SIG-M5 treated with dmso at 0.1 percent for 504 hours (cell line): Measurements from ENCODE around the gene ZBED1.
"Not testable (repeated sequence)": the region's sequence is repeated elsewhere in the genome, so short reads cannot be mapped to it uniquely, and the experiment has no call there.

Experiments
- DNase-seq: peaks from one replicate; lab custom pipeline; 2025; ENCODE audit not compliant: unreplicated experiment; lab: John Stamatoyannopoulos, UW

The ZBED1 gene

DNA sequence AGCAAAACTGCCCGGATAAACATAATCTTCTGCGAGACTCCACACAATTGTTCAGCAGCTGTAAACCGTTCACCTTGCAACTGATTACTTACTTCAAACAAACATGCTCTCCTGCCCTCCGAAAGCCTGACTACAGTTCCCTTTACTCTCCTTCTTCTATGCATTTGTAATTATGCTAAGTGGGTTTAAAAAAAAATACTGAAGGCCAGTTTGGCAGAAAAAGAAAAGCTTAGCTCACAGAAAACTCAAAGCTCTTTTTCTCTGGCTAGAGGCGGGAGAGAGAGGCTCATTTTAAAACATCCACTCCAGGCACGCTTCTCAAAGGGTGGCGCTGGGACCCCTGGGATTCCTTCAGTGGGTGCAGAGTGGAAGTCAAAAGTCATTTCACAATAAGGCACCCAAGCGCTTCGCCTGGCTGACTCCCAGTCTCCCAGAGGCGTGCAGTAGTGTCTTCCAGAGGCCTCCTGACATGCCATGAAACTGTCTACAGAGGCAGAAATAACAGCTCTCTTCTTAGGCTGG is 1.9 kb downstream of the ZBED1 start:
- DNase-seq, result no peak

DNA sequence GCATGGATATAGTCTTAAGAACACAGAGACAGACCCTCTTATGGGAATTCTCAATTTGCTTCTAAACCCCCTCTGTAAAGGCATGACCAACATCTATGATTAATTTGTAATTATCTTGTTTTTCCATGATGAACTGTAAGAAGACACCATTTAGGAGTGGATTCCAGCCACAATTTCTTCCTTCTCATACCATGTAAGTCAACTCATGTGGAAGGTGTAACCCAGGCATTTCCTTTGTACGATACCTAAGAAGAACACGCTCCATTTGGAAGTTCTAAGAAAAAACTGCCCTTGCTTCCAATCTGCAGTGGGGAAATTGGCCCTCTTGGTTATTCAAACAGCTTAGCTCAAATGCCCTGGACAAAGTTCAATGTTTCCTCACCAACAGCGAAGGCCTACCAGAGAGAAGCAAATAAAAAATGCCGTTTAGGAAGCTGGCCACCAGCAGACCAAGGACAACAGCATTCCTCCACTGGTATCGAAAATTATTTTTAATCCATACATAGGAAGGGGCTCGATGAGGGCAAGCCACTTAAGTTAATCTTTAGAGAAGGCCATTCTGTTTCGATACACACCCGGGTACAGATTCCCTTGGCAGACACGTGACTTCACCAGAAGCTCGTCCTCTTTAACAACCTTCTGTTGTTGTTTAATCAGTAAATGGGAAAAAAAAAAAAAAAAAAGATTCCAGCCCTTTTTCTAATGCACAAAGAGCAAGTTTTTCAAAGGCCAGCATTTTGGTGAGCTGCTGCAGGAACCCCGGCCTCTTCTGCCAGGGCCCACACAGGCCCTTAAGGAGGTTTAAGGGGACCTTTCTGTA is 2.6 kb downstream of the ZBED1 start:
- no peak for DNase-seq

DNA sequence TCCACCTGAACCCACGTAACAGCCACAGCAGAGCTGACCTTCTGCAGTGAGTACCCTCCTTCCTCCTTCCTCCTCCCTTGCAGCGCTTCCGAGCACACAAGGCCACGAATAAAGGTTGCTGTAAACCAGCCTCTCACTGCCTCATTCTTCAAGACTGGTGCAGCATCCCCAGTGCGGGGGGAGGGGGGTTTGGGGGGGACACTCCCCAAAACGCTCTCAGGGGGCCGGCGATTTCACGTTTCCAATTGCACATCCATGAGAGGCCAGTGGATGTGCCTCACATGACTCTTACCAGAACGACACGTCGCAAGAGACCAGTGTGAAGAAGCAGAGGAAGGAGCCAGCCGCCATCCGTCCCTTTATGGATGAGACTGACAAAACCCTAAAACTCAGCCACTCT is 5.2 kb downstream of the ZBED1 start:
- no peak for DNase-seq

DNA sequence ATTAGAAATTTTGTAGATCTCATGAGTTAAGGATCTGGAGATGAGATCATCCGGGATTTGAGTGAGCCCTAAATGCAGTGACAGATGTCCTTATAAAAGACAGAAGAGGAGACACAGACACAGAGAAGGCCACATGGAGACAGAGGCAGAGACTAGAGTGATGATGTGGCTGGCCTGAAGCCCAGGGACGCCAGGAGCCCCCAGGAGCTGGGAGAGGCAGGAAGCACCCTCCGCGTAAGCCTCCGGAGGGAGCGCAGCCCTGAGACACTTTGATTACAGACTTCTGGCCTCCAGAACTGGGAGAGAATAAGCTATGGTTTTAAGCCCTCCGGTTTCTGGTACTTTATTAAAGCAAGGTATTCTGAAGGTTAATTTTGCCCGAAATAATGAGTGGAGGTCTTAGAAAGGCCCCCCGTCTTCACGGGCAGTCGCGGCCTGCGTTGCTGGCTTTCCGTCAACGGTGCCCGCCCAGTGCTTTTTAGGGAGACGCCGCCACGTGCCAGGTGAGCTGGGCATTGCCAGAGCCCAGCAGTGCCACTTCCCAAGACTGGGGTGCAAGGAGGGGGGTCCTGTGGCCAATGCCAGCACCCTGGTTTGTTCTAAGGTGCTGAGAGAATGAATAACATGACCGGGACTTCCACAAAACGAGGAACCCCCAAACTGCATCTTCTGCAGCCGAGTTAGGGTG is 8.1 kb downstream of the ZBED1 start:
- DNase-seq, result no peak

DNA sequence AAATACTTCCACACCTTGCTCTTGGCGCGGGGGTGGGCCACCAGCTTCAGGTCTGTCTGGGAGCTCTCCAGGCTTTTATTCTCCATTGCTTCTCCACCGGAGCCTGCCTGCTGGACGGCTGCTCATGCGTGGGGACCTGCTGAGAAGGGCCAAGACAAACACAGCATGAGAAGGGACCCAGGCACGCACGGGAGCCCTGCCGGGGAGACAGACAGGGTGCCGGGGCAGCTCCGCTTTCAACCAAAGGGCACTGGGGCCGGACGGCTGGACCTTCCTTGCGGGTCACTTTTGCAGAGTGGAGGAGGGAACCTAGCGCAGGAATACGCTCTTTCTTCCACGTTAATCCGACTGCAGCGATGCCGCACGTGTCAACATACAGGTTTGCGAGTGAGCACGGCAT is 10.1 kb downstream of the ZBED1 start:
- no peak for DNase-seq

DNA sequence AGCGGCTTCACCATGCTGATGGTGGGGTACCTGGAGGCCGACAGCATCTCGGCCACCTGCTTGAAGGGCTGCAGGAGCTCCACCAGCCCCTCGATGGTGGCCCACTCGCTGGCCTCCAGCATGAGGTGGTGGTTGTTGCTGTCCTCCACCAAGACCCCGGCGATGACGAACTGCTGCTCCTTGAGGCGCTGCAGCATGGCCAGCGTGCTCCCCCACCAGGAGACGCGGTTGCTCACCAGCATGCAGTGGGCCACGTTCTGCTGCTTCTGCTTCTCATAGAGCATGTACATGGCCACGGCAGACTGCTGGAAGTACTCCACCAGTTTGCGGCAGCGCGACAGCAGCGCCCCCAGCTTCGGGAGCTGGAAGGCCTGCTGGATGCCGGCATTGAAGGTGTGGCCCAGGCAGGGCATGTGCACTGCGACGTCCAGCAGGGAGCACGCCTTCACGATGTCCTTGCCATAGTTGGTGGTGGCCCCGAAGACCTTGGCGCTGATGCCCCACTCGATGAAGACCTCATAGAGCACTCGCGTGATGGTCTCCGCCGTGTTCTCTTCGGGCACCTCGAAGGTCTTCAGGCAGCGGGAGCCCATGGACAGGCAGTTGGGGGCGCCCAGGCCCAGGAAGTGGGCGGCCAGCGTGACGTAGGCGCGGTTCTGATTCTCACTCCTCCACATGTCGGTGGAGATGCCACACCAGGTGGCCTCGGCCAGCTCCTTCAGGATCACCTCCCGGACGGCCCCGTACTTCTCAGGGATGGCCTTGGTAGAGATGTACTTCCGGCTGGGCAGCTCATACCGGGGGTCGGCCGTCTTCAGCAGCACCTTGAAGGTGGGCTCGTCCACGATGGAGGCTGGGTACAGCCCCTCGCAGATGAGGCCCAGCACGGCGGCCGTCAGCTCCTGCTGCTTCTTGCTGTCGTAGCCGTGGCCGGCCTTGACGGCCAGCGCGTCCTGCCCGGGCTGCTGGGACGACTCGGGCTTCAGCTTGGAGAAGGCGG is 11.0 kb downstream of the ZBED1 start:
- no peak for DNase-seq

DNA sequence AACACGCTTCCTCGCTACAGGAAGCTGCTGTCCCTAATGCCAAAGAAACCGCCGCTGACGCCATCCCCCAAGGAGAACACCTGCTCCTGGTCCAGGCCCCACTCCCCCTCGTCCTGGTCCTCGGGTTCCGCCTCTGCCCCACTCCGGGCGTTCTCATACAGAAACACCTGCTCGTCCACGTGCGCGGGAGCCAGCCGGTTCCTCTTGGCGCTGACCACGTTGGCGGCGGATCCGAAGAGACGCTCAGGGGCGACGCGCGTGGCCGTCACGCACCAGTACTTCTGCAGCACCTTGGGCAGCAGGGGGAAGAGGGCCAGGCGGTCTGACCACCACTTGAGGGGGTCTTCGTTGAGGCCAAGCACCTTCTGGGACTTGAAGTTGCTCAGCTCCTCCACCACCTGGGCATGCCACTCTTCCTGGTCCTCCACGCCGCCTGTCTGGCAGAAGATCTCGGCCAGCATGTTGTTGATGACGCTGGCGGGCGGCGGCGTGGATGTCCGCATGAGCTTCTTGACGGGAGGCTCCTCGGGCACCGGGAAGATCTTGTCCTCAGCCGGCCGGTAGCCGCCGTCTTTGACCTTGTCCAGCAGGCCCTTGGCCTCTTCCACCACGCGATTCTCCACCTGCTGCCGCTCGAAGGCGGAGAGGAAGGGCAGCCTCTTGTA is 12.0 kb downstream of the ZBED1 start:
- no peak for DNase-seq

DNA sequence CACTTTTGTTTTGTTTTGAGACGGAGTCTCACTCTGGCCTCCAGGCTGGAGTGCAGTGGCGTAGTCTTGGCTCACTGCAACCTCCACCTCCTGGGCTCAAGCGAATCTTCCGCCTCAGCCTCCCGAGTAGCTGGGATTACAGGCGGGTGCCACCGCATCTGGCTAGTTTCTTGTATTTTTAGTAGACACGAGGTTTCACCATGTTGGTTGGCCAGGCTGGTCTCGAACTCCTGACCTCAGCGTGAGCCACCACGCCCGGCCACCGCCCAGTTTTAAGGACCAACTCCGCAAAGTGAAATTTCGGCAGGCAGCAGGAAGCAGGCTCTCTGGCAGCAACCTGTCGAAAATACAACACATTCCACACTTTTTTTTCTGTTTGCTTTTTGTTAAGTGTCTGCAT is 13.4 kb downstream of the ZBED1 start:
- DNase-seq, result no peak

DNA sequence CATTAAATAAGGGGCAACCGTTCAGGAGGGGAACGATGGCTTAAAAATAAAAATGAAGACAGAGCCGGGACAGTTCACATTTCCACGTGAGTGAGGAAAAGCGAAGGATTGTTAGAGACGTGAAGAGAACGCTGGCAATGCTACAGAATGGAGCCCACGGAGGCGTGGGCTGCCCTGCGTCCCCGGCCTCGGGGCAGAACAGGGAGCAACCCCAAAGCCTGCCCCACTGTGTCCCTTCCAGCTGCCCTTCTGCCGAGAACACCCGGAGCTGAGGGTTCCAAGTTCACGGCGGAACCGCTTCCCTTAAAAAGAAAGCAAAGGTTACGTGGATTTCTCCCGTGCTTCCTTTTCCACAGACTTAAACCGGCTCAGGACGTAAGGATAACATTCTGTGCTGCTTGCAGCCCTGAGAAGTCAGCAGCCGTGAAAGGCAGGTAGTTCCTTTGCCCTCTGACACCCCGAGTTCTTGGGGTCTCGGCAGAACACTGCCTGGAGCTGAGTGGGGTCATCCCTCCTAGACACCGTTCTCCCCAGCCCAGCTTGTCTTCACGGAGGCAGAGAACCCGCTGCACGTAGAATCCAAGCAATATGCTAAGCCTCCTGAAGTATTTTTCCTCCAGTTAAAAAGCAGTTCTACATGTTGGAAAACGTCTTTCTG is 14.2 kb downstream of the ZBED1 start:
- DNase-seq, result no peak

DNA sequence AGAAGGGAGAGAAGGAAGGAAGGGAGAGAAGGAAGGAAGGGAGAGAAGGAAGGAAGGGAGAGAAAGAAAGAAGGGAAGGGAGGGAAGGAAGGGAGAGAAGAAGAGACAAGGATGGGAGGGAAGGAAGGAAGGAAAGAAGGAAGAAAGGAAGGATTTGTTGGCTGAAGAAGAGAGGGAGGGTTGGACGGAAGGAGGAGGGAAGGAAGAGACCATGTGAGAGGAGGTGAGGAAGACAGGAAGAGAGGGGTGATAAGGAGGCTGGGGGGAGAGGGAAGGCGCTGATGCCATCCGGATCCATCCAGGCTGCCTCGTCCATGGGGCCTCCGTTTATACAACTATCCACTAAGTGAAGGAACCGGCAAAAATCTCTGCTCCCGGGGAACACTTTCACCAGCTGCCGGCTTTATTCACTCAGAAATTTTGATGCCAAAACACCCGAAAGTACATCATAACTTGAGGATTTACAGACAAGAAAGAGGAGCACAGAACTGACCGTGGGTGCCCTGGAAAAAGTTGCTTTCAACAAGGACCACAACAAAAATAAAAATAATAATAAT is 14.9 kb downstream of the ZBED1 start:
- DNase-seq, result no peak

DNA sequence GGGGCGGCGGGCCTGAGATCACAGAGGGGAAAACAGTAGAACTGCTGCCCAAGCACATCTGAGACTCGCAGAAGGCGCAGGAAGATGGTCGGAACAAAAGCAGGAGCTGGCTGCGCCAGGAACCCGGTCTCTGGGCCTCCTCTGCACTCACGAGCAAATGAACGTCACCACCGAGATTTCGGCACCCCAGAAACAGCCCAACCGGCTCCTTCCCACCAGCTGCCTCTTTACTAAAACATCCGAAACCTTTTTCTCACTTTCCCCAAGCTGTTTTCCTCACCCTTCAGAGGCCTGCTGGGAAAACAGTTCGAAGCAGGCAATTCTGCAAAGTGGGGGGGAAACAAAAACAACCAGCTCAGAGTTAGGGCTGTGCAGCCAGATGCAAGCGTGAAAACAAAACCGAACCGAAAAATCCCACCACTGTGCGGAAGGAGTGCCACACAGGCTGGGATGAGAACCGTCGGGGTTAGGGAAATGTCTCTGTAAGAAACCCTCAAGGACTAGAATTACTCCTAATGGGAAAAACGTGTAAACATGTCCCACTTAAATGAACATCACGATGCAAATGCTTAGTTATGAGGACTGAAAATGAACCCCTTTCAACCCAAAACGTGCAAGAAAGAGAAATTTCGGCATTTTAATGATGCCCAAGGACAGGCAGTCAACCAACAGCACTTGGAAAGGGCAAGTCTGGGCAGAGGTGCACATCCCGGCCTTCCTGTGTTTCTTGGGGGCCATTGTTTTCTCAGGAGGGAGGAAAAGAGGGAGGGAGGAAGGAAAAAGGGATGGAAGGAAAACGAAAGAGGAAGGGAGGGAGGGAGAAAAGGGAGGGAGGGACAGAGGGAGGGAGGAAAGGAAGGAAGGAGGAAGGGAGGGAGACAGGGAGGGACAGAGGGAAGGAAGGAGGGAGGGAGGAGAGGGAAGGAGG is 15.8 kb downstream of the ZBED1 start:
- no peak for DNase-seq

DNA sequence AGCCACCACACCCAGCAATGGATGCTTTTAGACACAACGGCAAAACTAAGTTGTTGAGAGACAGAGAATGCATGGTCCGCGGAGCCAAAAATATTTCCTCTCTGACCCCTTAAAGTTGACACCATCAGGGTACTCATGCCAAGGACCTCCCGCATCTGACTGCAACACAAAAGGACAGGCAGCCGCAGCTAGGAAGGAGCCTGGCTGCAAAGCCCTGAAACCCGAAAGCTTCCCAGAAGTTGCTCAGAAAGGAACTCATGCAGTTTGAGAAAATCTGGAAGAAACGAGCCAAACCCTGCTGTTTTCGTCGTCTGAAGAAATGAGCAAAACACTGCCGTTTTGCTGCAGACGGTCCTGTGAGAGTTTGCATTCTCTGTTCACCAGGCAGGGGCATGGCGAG is 16.5 kb downstream of the ZBED1 start:
- no peak for DNase-seq

DNA sequence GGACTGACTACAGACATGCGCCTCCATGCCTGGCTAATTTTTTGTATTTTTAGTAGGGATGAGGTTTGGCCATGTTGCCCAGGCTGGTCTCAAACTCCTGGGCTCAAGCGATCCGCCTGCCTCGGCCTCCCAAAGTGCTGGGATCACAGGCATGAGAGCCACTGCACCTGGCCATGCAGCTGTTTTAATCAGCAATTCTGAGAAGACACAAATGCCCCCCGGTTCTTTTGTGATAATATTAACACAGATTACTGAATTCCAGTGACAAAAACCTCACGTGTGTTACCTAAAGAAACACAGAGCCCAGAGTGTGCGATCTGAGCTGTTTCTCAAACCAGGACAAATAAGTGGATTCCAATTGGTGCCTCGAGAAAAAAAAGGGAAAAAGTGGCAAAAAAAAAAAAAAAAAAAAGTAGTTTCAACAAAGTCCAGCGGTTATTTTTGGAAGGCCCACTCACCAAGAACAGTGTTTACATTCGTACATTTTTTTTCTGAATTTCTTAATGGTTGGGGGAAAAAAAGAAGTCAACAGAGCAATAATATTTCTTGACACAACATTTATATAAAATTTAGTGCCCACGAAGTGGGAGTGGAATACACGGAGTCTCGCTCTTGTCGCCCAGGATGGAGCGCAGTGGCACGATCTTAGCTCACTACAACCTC is 17.2 kb downstream of the ZBED1 start:
- DNase-seq, result no peak

DNA sequence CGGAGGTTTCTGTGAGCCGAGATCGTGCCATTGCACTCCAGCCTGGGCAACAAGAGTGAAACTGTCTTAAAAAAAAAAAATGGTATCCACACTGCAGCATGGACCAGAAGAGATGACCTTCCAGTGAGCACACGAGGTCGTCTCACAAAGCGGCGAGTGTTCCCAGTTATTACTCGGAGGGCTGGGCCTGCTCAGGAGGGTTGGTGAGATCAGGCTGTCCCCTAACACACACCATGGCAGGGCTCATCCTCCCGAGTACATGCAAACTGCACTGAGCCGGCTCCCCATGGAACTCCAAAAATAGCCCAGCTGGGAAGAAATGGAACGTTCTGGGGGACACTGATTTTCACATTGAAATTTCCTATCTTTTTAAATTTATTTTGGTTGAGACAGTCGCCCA is 19.2 kb downstream of the ZBED1 start:
- not testable (repeated sequence) for DNase-seq

DNA sequence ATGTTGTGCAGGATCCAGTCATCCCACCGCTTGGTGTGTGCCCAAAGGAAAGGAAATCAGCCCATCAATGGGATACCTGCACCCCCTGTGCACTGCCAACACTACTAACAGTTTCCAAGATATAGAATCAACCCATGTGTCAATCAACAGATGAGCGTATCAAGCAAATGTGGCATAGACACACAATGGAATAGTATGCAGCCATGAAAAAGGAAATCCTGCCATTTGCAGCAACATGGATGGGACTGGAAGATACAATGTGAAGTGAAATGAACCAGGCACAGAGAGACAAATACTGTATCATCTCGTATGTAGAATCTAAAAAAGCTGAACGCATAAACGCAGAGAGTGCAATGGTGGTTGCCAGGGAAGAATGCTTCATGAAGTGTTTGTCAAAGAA is 20.8 kb downstream of the ZBED1 start:
- DNase-seq, result not testable (repeated sequence)

DNA sequence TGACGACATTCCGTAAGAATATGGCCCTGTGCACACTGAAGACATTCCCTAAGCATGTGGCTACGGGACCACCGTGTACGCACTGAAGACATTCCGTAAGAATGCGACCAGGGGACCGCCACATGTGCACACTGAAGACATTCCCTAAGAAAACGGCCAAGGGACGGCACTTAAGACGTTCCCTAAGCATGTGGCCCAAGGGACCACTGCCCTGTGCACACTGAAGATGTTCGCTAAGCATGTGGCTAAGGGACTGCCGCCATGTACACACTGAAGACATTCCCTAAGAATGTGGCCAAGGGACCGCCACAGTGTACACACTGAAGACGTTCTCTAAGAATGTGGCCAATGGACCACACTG is 21.4 kb downstream of the ZBED1 start:
- DNase-seq, result no peak

DNA sequence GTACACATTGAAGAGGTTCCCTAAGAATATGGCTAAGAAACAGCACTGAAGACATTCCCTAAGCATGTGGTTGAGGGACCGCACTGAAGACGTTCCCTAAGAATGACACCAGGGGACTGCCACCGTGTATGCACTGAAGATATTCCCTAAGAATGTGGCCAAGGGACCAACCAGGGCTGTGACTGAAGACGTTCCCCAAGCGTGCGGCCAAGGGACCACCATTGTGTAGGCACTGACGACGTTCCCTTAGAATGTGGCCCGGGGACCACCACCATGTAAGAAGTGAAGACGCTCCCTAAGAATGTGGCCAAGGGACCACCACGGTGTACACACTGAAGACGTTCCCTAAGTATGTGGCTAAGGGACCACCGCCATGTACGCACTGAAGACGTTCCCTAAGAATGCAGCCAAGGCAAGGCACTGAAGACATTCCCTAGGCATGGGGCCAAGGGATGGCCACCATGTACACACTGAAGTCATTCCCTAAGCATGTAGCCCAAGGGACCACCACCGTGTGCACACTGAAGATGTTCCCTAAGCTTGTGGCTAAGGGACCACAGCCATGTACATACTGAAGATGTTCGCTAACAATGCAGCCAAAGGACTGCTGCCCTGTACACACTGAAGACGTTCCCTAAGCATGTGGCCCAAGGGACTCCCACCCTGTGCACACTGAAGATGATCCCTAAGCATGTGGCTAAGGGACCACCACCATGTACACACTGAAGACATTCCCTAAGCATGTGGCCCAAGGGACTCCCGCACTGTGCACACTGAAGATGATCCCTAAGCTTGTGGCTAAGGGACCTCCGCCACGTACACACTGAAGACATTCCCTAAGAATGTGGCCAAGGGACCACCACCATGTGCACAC is 22.0 kb downstream of the ZBED1 start:
- DNase-seq, result no peak
